WTC11 (cell line): ENCODE data around the gene CX3CL1. TPM values are rescaled to one million over a fixed set of nuclear protein-coding genes. Genes with fewer than 3 reads are reported as not detected.

Source experiments
- ATAC-seq: fragments of 200-7000 bp; cut with Tn5 transposase; 2 replicates; pipeline ENCODE4 v1.10.0; 2021; ENCODE audit warnings: mild to moderate bottlenecking, moderate library complexity
- CTCF ChIA-PET: fragments of 300-600 bp; sonication (Branson Sonifier 250); formaldehyde crosslinking; loops from one replicate; lab custom pipeline; 2021; ENCODE audit warnings: antibody characterized with exemption; lab: Charles Lee
- POLR2A ChIA-PET: fragments of 350-600 bp; sonication (Branson Sonifier 250); formaldehyde crosslinking; loops from one replicate; lab custom pipeline; 2021; ENCODE audit warnings: antibody characterized with exemption; lab: Charles Lee
- DNase-seq: peaks from one replicate; pipeline ENCODE4 v3.0.0; 2021; ENCODE audit warnings: low spot score
- H3K27ac Mint-ChIP-seq: 2 replicates; pipeline ENCODE4 v1.8.0; 2021; ENCODE audit warnings: mixed read lengths
- H3K27me3 Mint-ChIP-seq: 2 replicates; pipeline ENCODE4 v1.8.0; 2021; ENCODE audit warnings: low read depth, mild to moderate bottlenecking, moderate library complexity, mixed read lengths
- H3K36me3 Mint-ChIP-seq: 2 replicates; pipeline ENCODE4 v1.8.0; 2021; ENCODE audit warnings: mixed read lengths
- H3K4me1 Mint-ChIP-seq: 2 replicates; pipeline ENCODE4 v1.8.0; 2022; ENCODE audit warnings: mixed read lengths
- H3K4me3 Mint-ChIP-seq: 2 replicates; pipeline ENCODE4 v1.8.0; 2021; ENCODE audit warnings: mild to moderate bottlenecking, moderate library complexity, mixed read lengths
- H3K9me3 Mint-ChIP-seq: 2 replicates; pipeline ENCODE4 v1.8.0; 2021; ENCODE audit warnings: mixed read lengths
- ATF1 ChIP-seq: sonication (generic); formaldehyde crosslinking; IDR thresholded peaks from 2 replicates; pipeline ENCODE4 v1.8.1; 2023; ENCODE audit warnings: mild to moderate bottlenecking, moderate library complexity, missing genetic modification reagents
- CBFB ChIP-seq: sonication (generic); formaldehyde crosslinking; IDR thresholded peaks from 2 replicates; pipeline ENCODE4 v1.8.1; 2022; ENCODE audit warnings: mild to moderate bottlenecking, low read depth, missing genetic modification reagents
- EMX1 ChIP-seq: fragments of 250-450 bp; sonication (Bioruptor Pico); IDR thresholded peaks from 2 replicates; pipeline ENCODE4 v1.8.0; 2021; ENCODE audit warnings: mild to moderate bottlenecking
- ESRRA ChIP-seq: sonication (generic); formaldehyde crosslinking; IDR thresholded peaks from 2 replicates; pipeline ENCODE4 v1.8.1; 2022; ENCODE audit warnings: mild to moderate bottlenecking, missing genetic modification reagents, borderline replicate concordance
- HMGA2 ChIP-seq: fragments of 250-450 bp; sonication (Bioruptor Pico); IDR thresholded peaks from 2 replicates; pipeline ENCODE4 v1.4.0; 2021; ENCODE audit warnings: mild to moderate bottlenecking, moderate library complexity
- KAT7 ChIP-seq: sonication (generic); formaldehyde crosslinking; IDR thresholded peaks from 2 replicates; pipeline ENCODE4 v1.8.1; 2023; ENCODE audit warnings: missing genetic modification reagents, mild to moderate bottlenecking, borderline replicate concordance
- NFATC4 ChIP-seq: fragments of 250-450 bp; sonication (Bioruptor Pico); IDR thresholded peaks from 2 replicates; pipeline ENCODE4 v1.9.0; 2021; ENCODE audit warnings: mild to moderate bottlenecking
- OVOL2 ChIP-seq: fragments of 250-450 bp; sonication (Bioruptor Pico); IDR thresholded peaks from 2 replicates; pipeline ENCODE4 v1.9.0; 2021; ENCODE audit warnings: mild to moderate bottlenecking, borderline replicate concordance
- RELA ChIP-seq: sonication (generic); formaldehyde crosslinking; IDR thresholded peaks from 2 replicates; pipeline ENCODE4 v1.8.1; 2022; ENCODE audit warnings: missing genetic modification reagents, mild to moderate bottlenecking, borderline replicate concordance
- SP1 ChIP-seq: sonication (generic); formaldehyde crosslinking; conservative IDR thresholded peaks from 2 replicates; pipeline ENCODE4 v1.8.1; 2022; ENCODE audit warnings: missing genetic modification reagents
- ZBTB21 ChIP-seq: sonication (generic); formaldehyde crosslinking; IDR thresholded peaks from 2 replicates; pipeline ENCODE4 v1.8.1; 2023; ENCODE audit warnings: mild to moderate bottlenecking, missing genetic modification reagents, borderline replicate concordance
- ZNF263 ChIP-seq: sonication (generic); formaldehyde crosslinking; IDR thresholded peaks from 2 replicates; pipeline ENCODE4 v1.8.1; 2022; ENCODE audit warnings: low read depth, mild to moderate bottlenecking, moderate library complexity, missing genetic modification reagents
- ZNF317 ChIP-seq: sonication (generic); formaldehyde crosslinking; IDR thresholded peaks from 2 replicates; pipeline ENCODE4 v1.8.1; 2023; ENCODE audit warnings: low read depth, mild to moderate bottlenecking, moderate library complexity, missing genetic modification reagents, borderline replicate concordance
- ZNF396 ChIP-seq: fragments of 250-450 bp; sonication (Bioruptor Pico); IDR thresholded peaks from 2 replicates; pipeline ENCODE4 v1.8.0; 2021; ENCODE audit warnings: mild to moderate bottlenecking, moderate library complexity, borderline replicate concordance
- ZNF416 ChIP-seq: fragments of 250-450 bp; sonication (Bioruptor Pico); IDR thresholded peaks from 2 replicates; pipeline ENCODE4 v1.9.0; 2021; ENCODE audit warnings: mild to moderate bottlenecking, inconsistent platforms
- ZNF671 ChIP-seq: fragments of 250-450 bp; sonication (Bioruptor Pico); IDR thresholded peaks from 2 replicates; pipeline ENCODE4 v1.8.0; 2021; ENCODE audit warnings: mild to moderate bottlenecking
- total RNA-seq: library from RNA; stranded (reverse); gene quantifications from 3 replicates; pipeline ENCODE4 v1.2.3, GENCODE V29; 2021
- TF ChIP-seq, protein P1 (sequence below): sonication (generic); formaldehyde crosslinking; IDR thresholded peaks from 2 replicates; pipeline ENCODE4 v1.8.1; 2022; ENCODE audit warnings: mild to moderate bottlenecking, missing genetic modification reagents, moderate library complexity, borderline replicate concordance
- TF ChIP-seq, protein P2 (sequence below): sonication (generic); formaldehyde crosslinking; IDR thresholded peaks from 2 replicates; pipeline ENCODE4 v1.8.1; 2023; ENCODE audit warnings: mild to moderate bottlenecking, missing genetic modification reagents
- TF ChIP-seq, protein P3 (sequence below): sonication (generic); formaldehyde crosslinking; IDR thresholded peaks from 2 replicates; pipeline ENCODE4 v1.8.0; 2022; ENCODE audit warnings: mild to moderate bottlenecking, missing genetic modification reagents
- TF ChIP-seq, protein P4 (sequence below): sonication (generic); formaldehyde crosslinking; IDR thresholded peaks from 2 replicates; pipeline ENCODE4 v1.8.0; 2022; ENCODE audit warnings: mild to moderate bottlenecking, missing genetic modification reagents
- TF ChIP-seq, protein P5 (sequence below): fragments of 200-600 bp; IDR thresholded peaks from 2 replicates; pipeline ENCODE4 v1.8.0; 2022; ENCODE audit warnings: antibody characterized with exemption
- TF ChIP-seq, protein P6 (sequence below): fragments of 250-450 bp; sonication (Bioruptor Pico); IDR thresholded peaks from 2 replicates; pipeline ENCODE4 v1.9.0; 2021; ENCODE audit warnings: moderate library complexity, mild to moderate bottlenecking, inconsistent platforms, borderline replicate concordance
- TF ChIP-seq, protein P7 (sequence below): sonication (generic); formaldehyde crosslinking; IDR thresholded peaks from 2 replicates; pipeline ENCODE4 v1.8.0; 2023; ENCODE audit warnings: missing genetic modification reagents, mild to moderate bottlenecking, borderline replicate concordance

Gene CX3CL1
- total RNA-seq, 1 experiment from 2014 or later: 1.2 TPM

DNA sequence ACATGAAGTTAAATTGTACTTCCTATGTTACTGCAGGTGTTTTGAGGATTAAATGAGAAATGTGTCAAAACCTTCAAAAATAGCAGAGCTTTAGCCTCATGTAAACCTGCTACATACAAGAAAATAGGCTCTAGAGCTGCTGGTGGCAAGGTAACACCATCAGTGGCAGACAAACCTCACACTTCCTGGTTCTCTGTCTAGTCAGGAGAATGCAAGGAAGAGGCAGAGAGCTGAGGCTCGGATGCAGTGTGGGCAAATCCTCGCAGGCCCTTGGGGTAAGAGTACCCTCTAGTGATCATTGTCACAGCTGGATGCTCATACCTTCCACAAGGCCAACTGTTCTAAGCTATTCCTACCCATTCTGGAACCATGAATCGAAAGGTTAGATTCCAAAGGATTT, 60.7 kb downstream of the CX3CL1 start (continued):
- TF ChIP-seq NFATC4: no peak
- TF ChIP-seq, protein P1, sequence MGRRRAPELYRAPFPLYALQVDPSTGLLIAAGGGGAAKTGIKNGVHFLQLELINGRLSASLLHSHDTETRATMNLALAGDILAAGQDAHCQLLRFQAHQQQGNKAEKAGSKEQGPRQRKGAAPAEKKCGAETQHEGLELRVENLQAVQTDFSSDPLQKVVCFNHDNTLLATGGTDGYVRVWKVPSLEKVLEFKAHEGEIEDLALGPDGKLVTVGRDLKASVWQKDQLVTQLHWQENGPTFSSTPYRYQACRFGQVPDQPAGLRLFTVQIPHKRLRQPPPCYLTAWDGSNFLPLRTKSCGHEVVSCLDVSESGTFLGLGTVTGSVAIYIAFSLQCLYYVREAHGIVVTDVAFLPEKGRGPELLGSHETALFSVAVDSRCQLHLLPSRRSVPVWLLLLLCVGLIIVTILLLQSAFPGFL (CRISPR knock-in tag): no peak
- TF ChIP-seq CBFB (CRISPR knock-in tag): no peak
- TF ChIP-seq OVOL2 (CRISPR knock-in tag): no peak

DNA sequence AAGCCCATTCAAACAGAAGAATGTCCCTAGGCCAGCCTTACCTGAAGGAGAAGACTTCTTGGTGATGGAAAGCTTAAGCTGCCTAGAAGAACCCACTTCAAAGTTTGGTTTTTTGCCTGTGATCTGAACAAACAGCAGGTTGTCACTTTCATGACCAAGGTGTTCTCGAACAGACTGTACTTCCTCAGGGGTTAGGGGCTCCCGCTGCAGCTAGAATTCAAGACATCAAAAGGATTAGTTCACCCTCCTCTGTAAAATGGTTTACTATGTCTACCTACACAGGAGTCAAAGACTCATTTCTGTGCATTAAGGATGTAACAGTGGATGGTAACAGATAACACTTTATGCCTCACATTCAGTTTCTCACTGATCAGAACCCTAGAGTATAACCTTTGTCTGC, 61.7 kb downstream of the CX3CL1 start:
- peaks cover 75% of the 10 kb centered on the region for H3K36me3 Mint-ChIP-seq
- POLR2A ChIA-PET: no interaction called here
- no peaks in the 10 kb centered on the region for H3K9me3 Mint-ChIP-seq
- CTCF ChIA-PET: no interaction called here
- DNase-seq (no peak), ATAC-seq (no peak)
- no peaks in the 10 kb centered on the region for H3K4me1 Mint-ChIP-seq
- H3K27me3 Mint-ChIP-seq: no peaks in the 10 kb centered on the region
- no peak overlapping the region for H3K4me3 Mint-ChIP-seq
- no peak overlapping the region for H3K27ac Mint-ChIP-seq
- no peak for TF ChIP-seq ZNF317 (CRISPR knock-in tag)
- TF ChIP-seq KAT7 (CRISPR knock-in tag): no peak
- TF ChIP-seq, protein P2, sequence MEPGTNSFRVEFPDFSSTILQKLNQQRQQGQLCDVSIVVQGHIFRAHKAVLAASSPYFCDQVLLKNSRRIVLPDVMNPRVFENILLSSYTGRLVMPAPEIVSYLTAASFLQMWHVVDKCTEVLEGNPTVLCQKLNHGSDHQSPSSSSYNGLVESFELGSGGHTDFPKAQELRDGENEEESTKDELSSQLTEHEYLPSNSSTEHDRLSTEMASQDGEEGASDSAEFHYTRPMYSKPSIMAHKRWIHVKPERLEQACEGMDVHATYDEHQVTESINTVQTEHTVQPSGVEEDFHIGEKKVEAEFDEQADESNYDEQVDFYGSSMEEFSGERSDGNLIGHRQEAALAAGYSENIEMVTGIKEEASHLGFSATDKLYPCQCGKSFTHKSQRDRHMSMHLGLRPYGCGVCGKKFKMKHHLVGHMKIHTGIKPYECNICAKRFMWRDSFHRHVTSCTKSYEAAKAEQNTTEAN (CRISPR knock-in tag): no peak
- no peak for TF ChIP-seq HMGA2 (CRISPR knock-in tag)
- no peak for TF ChIP-seq ZNF416 (CRISPR knock-in tag)
- TF ChIP-seq, protein P3, sequence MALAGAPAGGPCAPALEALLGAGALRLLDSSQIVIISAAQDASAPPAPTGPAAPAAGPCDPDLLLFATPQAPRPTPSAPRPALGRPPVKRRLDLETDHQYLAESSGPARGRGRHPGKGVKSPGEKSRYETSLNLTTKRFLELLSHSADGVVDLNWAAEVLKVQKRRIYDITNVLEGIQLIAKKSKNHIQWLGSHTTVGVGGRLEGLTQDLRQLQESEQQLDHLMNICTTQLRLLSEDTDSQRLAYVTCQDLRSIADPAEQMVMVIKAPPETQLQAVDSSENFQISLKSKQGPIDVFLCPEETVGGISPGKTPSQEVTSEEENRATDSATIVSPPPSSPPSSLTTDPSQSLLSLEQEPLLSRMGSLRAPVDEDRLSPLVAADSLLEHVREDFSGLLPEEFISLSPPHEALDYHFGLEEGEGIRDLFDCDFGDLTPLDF (CRISPR knock-in tag): no peak
- TF ChIP-seq EMX1: no peak
- TF ChIP-seq ZNF263: no peak
- TF ChIP-seq ZBTB21: no peak
- TF ChIP-seq SP1 (CRISPR knock-in tag): no peak
- TF ChIP-seq ZNF396 (CRISPR knock-in tag): no peak
- TF ChIP-seq, protein P4, sequence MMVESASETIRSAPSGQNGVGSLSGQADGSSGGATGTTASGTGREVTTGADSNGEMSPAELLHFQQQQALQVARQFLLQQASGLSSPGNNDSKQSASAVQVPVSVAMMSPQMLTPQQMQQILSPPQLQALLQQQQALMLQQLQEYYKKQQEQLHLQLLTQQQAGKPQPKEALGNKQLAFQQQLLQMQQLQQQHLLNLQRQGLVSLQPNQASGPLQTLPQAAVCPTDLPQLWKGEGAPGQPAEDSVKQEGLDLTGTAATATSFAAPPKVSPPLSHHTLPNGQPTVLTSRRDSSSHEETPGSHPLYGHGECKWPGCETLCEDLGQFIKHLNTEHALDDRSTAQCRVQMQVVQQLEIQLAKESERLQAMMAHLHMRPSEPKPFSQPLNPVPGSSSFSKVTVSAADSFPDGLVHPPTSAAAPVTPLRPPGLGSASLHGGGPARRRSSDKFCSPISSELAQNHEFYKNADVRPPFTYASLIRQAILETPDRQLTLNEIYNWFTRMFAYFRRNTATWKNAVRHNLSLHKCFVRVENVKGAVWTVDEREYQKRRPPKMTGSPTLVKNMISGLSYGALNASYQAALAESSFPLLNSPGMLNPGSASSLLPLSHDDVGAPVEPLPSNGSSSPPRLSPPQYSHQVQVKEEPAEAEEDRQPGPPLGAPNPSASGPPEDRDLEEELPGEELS (CRISPR knock-in tag): no peak
- TF ChIP-seq, protein P5, sequence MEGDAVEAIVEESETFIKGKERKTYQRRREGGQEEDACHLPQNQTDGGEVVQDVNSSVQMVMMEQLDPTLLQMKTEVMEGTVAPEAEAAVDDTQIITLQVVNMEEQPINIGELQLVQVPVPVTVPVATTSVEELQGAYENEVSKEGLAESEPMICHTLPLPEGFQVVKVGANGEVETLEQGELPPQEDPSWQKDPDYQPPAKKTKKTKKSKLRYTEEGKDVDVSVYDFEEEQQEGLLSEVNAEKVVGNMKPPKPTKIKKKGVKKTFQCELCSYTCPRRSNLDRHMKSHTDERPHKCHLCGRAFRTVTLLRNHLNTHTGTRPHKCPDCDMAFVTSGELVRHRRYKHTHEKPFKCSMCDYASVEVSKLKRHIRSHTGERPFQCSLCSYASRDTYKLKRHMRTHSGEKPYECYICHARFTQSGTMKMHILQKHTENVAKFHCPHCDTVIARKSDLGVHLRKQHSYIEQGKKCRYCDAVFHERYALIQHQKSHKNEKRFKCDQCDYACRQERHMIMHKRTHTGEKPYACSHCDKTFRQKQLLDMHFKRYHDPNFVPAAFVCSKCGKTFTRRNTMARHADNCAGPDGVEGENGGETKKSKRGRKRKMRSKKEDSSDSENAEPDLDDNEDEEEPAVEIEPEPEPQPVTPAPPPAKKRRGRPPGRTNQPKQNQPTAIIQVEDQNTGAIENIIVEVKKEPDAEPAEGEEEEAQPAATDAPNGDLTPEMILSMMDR: no peak
- TF ChIP-seq ATF1 (CRISPR knock-in tag): no peak
- TF ChIP-seq, protein P6, sequence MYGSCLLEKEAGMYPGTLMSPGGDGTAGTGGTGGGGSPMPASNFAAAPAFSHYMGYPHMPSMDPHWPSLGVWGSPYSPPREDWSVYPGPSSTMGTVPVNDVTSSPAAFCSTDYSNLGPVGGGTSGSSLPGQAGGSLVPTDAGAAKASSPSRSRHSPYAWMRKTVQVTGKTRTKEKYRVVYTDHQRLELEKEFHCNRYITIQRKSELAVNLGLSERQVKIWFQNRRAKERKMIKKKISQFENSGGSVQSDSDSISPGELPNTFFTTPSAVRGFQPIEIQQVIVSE (CRISPR knock-in tag): no peak
- no peak for TF ChIP-seq ESRRA (CRISPR knock-in tag)
- no peak for TF ChIP-seq RELA
- TF ChIP-seq ZNF671 (CRISPR knock-in tag): no peak
- TF ChIP-seq, protein P7, sequence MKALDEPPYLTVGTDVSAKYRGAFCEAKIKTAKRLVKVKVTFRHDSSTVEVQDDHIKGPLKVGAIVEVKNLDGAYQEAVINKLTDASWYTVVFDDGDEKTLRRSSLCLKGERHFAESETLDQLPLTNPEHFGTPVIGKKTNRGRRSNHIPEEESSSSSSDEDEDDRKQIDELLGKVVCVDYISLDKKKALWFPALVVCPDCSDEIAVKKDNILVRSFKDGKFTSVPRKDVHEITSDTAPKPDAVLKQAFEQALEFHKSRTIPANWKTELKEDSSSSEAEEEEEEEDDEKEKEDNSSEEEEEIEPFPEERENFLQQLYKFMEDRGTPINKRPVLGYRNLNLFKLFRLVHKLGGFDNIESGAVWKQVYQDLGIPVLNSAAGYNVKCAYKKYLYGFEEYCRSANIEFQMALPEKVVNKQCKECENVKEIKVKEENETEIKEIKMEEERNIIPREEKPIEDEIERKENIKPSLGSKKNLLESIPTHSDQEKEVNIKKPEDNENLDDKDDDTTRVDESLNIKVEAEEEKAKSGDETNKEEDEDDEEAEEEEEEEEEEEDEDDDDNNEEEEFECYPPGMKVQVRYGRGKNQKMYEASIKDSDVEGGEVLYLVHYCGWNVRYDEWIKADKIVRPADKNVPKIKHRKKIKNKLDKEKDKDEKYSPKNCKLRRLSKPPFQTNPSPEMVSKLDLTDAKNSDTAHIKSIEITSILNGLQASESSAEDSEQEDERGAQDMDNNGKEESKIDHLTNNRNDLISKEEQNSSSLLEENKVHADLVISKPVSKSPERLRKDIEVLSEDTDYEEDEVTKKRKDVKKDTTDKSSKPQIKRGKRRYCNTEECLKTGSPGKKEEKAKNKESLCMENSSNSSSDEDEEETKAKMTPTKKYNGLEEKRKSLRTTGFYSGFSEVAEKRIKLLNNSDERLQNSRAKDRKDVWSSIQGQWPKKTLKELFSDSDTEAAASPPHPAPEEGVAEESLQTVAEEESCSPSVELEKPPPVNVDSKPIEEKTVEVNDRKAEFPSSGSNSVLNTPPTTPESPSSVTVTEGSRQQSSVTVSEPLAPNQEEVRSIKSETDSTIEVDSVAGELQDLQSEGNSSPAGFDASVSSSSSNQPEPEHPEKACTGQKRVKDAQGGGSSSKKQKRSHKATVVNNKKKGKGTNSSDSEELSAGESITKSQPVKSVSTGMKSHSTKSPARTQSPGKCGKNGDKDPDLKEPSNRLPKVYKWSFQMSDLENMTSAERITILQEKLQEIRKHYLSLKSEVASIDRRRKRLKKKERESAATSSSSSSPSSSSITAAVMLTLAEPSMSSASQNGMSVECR (CRISPR knock-in tag): no peak
